Stimulated activated CD8-positive, alpha-beta memory T cell treated with anti-CD3 and anti-CD28 coated beads, Interleukin-2, amount 100 ng/mL, for 48 hours (primary cell): ENCODE data around the gene ITPK1.

Experiments used
- DNase-seq, 2 donors: peaks; one replicate each; pipeline ENCODE4 v3.0.0-alpha.2; 2020; ENCODE audit warnings: low read depth in 2 of 2

ITPK1 gene

GRCh38 chr14:92938235-92938875, 177.4 kb downstream of the ITPK1 start:
- DNase-seq = no peak

DNA sequence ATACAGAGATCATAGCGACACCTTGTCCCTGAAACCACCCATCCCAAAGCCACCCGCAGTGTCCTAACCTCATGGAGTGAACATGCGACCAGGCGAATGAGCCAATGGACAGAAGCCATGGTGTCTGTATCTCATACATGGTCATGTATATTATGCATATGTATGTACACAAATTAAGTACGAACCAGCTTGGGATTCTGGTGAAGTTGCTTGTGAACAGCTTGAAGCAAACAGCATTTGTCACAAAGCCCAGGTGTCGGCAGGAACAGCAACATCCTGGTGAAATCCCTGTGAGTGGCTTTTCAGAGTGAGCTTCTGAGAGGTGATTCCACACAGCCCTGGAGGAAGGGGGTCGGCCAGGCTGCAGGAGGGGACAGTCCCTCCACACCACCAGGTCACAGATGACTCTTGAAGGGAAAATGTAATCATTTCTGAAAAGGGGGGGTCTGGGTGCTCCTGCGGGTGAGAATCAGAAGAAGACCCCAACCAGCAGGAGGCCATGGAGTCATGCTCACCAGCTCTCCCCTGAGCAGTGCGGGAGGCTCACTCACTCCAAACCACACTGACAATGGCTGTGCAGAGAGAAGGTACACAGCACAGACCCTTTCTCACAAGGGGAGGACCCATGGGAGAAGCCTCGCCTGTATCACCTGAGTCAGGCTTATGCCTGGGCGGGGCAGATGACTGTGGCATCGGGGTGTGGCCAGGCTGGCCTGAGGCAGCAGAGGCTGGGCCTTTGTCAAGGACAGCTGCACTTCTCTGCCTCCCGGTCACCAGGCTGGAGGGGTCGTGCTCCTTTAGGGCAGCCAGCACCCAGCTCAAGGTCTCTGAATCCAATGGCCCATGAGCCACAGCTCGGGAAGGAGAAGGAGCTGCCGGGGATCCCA, 178.4 kb downstream of the ITPK1 start:
- DNase-seq = no peak

DNA sequence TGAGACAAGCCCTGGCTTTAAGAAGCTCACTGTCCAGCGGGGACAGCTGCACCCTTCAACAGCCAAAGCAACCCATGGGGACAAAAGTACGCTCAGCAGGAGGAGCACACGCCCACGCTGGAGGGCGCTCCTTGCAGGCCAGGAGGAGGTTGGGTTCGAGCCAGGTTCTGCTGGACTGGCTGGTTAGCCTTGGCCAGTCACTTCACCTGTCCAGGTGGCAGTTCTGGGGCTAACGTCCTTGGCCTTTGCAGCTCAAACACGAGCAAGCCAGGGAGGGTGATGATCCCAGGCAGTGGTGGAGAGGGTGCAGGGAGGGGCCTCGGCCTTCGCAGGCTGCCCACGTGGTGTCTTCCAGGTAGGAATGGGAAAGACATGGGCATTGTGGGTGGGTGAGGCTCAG, 179.6 kb downstream of the ITPK1 start:
- DNase-seq = no peak

GRCh38 chr14:92935446-92935845, 180.3 kb downstream of the ITPK1 start:
- no peak for DNase-seq

DNA sequence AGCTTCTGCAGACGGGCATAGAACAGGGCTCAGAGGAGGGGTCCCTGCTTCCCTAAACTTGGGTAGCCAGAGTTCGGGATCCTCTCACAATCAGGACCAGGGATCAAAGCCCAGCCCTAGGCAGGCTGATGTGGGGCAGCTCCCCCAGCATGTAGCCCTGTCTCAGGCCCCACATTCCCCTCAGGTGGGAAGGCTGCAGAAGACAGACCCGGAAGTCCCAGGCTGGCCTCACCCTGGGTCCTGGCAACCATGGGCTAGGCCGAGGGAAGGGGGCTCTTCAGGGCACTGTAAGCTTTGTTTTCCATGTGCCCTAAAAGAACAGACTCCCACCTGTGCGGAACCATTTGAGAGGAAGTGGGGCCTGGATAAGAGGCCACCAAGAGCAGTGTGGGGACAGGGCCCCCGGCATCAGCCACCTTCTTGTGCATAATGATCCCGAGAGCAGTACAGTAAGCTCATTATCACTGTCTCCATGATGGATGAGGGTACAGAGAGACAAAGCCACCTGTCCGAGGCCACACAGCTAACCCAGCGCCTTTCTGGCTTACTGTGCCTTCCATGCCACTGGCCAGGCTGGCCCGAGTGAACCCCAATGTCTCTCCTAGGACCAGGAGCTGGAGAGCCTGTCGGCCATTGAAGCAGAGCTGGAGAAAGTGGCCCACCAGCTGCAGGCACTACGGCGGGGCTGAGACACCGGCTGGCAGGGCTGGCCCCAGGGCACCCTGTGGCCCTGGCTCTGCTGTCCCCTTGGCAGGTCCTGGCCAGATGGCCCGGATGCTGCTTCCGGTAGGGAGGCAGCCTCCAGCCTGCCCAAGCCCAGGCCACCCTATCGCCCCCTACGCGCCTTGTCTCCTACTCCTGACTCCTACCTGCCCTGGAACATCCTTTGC, 181.3 kb downstream of the ITPK1 start:
- no peak for DNase-seq

DNA sequence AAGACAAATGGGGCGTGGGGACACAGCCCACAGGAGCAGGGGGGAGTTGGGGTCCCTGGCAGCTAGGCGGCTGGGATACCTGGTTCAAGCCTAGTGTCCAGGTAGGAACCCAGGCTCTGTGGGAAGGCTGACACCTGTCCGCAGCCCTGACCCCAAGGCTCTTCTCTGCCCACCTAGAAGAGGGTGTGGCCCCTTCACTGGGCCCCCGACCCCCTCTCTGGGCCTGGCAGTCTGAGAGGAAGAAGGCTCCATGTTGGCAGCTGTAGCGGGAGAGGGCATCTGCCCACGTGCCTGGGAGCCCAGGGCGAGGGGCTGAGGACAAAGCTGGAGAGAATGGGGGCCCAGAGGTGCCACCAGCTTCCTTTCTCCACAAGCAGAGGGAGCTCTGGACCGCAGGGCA, 182.2 kb downstream of the ITPK1 start:
- no peak for DNase-seq

DNA sequence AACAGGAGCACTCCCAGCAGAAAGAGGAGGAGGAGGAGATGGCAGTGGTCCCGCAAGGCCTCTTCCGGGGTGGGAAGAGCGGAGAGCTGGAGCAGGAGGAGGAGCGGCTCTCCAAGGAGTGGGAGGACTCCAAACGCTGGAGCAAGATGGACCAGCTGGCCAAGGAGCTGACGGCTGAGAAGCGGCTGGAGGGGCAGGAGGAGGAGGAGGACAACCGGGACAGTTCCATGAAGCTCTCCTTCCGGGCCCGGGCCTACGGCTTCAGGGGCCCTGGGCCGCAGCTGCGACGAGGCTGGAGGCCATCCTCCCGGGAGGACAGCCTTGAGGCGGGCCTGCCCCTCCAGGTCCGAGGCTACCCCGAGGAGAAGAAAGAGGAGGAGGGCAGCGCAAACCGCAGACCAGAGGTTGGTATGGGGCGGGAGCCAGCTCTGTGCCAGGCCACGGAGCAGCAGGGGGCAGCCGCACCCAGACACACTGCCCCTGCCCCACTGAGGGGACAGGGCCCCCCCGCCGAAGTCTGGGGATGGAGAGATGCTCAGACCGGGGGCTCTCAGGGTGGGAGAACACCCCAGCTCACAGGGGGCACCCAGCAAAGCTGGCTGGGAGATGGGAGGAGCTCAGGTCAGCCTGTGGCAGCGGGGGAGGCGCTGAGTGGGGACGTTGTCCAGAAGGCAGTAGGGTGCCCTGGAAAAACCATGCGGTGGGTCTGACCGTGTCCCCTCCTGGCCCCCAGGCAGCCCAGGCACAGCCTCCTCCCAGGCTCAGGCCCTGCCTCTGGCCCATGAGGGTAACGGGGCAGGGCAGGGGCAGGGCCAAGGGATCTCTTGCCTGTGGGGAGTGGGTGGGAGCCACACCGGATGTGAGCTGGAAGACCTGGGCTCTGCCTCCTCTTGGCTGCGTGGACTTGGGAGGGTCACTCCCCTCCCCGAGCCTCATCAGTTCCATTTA, 183.0 kb downstream of the ITPK1 start:
- no peak for DNase-seq

DNA sequence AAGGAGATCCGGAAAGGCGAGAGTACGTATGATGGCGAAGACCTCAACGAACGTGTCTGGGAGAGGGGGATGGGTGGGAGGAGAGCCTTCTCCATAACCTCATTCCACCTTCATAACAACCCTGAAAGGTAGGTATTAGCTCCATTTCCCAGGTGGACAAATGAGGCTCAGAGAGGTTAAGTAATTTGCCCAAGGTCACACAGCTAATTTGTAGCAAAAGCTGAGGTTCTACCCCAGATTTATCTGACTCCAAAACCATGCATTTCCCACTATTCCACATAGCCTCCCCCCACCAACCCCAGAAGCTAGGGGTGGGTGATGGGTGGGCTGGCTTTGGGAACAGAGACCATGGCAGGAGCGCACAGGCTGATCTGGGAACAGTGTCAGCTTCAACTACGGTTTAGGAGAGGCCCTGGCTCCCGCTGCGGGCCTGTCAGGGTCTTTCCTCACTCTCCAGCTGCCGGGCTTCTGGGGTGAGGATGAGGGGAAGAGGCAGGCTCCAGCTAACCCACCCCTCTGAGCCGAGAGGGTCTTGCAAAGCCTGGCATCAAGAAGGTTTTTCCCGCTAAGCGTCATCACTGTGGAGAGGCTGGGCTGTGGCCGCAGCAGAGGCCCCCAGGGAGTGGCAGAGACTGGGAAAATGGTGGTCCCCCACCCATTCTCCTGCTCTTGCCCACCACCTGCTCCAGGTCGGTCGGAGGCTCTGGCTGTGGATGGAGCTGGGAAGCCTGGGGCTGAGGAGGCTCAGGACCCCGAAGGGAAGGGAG, 183.9 kb downstream of the ITPK1 start:
- no peak for DNase-seq

- DNase-seq = no peak
Observed at GRCh38 chr14:92930737-92931602, 184.8 kb downstream of the ITPK1 start.

- no peak for DNase-seq
Observed at GRCh38 chr14:92929689-92930608, 185.8 kb downstream of the ITPK1 start.

GRCh38 chr14:92928961-92929688, 186.6 kb downstream of the ITPK1 start:
- no peak for DNase-seq

GRCh38 chr14:92928258-92928629, 187.5 kb downstream of the ITPK1 start:
- no peak for DNase-seq

- DNase-seq = no peak
Observed at GRCh38 chr14:92927349-92928257, 188.1 kb downstream of the ITPK1 start.

GRCh38 chr14:92926931-92927330, 188.8 kb downstream of the ITPK1 start:
- DNase-seq = no peak

GRCh38 chr14:92926180-92926845, 189.4 kb downstream of the ITPK1 start:
- no peak for DNase-seq

DNA sequence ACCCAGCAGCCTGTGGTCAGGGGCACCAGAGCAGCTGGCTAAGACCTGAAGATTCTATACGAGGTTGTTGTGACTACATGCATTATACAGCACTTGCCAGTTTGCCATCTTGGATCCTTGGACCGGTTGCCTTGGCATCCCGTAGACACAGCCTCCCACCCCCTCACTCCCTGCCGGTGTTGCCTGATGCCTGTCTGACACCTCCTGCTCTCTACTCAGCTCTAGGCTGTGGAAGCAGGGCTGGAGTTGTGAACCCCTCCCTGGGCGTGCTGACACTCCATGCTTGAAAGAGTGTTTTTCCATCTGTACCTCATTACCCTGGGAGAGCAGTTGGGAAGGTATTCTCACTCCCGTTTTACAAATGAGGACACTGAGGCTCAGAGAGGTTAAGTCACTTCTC, 190.3 kb downstream of the ITPK1 start:
- no peak for DNase-seq
